Liver (tissue), 9 donors: ENCODE data around the gene SPATC1L. TPM values are rescaled to one million over a fixed set of nuclear protein-coding genes. Genes with fewer than 3 reads are reported as not detected.

Source experiments
- DNase-seq: peaks from one replicate; pipeline ENCODE4 v3.0.0-alpha.2; 2017; ENCODE audit warnings: low spot score
- H3K27ac ChIP-seq, 2 donors: one replicate each; pipeline ENCODE4 v1.7.0; 2013; ENCODE audit warnings: inconsistent platforms in 2 of 2, low read length in 2 of 2, control low read depth in 1 of 2, low read depth in 1 of 2, mild to moderate bottlenecking in 1 of 2
- H3K27me3 ChIP-seq, 4 donors: one replicate each; pipeline versions ENCODE4 v1.6.1 to v1.7.0; 2013; ENCODE audit warnings: low read length in 3 of 4, inconsistent platforms in 1 of 4, mild to moderate bottlenecking in 1 of 4, moderate library complexity in 1 of 4; ENCODE audit not compliant: control insufficient read depth in 4 of 4, insufficient read depth in 4 of 4
- H3K36me3 ChIP-seq, 4 donors: one replicate each; pipeline versions ENCODE4 v1.6.1 to v1.7.0; 2013; ENCODE audit warnings: low read length in 3 of 4, mild to moderate bottlenecking in 3 of 4, low read depth in 1 of 4, moderate library complexity in 1 of 4; ENCODE audit not compliant: control insufficient read depth in 4 of 4, insufficient read depth in 3 of 4
- H3K4me1 ChIP-seq, 4 donors: one replicate each; pipeline versions ENCODE4 v1.6.1 to v1.7.0; 2013; ENCODE audit warnings: low read length in 3 of 4, mild to moderate bottlenecking in 3 of 4, moderate library complexity in 1 of 4; ENCODE audit not compliant: control insufficient read depth in 4 of 4, insufficient read depth in 4 of 4
- H3K4me3 ChIP-seq, 3 donors: one replicate each; pipeline versions ENCODE4 v1.6.1 to v1.7.0; 2013; ENCODE audit warnings: low read length in 3 of 3, control low read depth in 1 of 3, low read depth in 1 of 3, mild to moderate bottlenecking in 1 of 3
- H3K9ac ChIP-seq, 2 donors: one replicate each; pipeline ENCODE4 v1.7.0; 2013; ENCODE audit warnings: low read length in 2 of 2, mild to moderate bottlenecking in 2 of 2, moderate library complexity in 2 of 2, control low read depth in 1 of 2, low read depth in 1 of 2
- H3K9me3 ChIP-seq, 4 donors: one replicate each; pipeline versions ENCODE4 v1.6.1 to v1.7.0; 2013; ENCODE audit warnings: low read length in 3 of 4; ENCODE audit not compliant: control insufficient read depth in 4 of 4
- EGR1 ChIP-seq, 2 donors: IDR thresholded peaks; 2 replicates each; pipeline ENCODE4 v1.6.1; 2016 to 2018; ENCODE audit warnings: antibody characterized with exemption in 2 of 2, low read depth in 2 of 2
- FOXA1 ChIP-seq: IDR thresholded peaks from 2 replicates; pipeline ENCODE4 v1.6.1; 2016; ENCODE audit warnings: antibody characterized with exemption
- FOXA2 ChIP-seq: IDR thresholded peaks from 2 replicates; pipeline ENCODE4 v1.6.1; 2016; ENCODE audit warnings: antibody characterized with exemption
- GABPA ChIP-seq, 2 donors: IDR thresholded peaks in 1 of 2; conservative IDR thresholded peaks in 1 of 2; 2 replicates each; pipeline ENCODE4 v1.6.1; 2016; ENCODE audit warnings: antibody characterized with exemption in 2 of 2, mild to moderate bottlenecking in 1 of 2, moderate library complexity in 1 of 2
- HNF4A ChIP-seq, 2 donors: conservative IDR thresholded peaks; 2 replicates each; pipeline ENCODE4 v1.6.1; 2016; ENCODE audit warnings: antibody characterized with exemption in 2 of 2, mild to moderate bottlenecking in 2 of 2
- HNF4G ChIP-seq: IDR thresholded peaks from 2 replicates; pipeline ENCODE4 v1.6.1; 2016; ENCODE audit warnings: antibody characterized with exemption
- JUND ChIP-seq, 2 donors: IDR thresholded peaks; 2 replicates each; pipeline ENCODE4 v1.6.1; 2016; ENCODE audit warnings: antibody characterized with exemption in 2 of 2
- NR2F2 ChIP-seq: IDR thresholded peaks from 2 replicates; pipeline ENCODE4 v1.6.1; 2016; ENCODE audit warnings: antibody characterized with exemption
- RAD21 ChIP-seq, 2 donors: IDR thresholded peaks; 2 replicates each; pipeline ENCODE4 v1.6.1; 2016; ENCODE audit warnings: antibody characterized with exemption in 2 of 2, mild to moderate bottlenecking in 2 of 2
- REST ChIP-seq: IDR thresholded peaks from 2 replicates; pipeline ENCODE4 v1.6.1; 2016; ENCODE audit warnings: antibody characterized with exemption, mild to moderate bottlenecking
- RXRA ChIP-seq, 2 donors: IDR thresholded peaks; 2 replicates each; pipeline ENCODE4 v1.6.1; 2017 to 2018; ENCODE audit warnings: antibody characterized with exemption in 2 of 2, mild to moderate bottlenecking in 1 of 2
- SP1 ChIP-seq: IDR thresholded peaks from 2 replicates; pipeline ENCODE4 v1.6.1; 2018; ENCODE audit warnings: antibody characterized with exemption, mild to moderate bottlenecking
- TAF1 ChIP-seq: conservative IDR thresholded peaks from 2 replicates; pipeline ENCODE4 v1.6.1; 2016; ENCODE audit warnings: antibody characterized with exemption, mild to moderate bottlenecking
- YY1 ChIP-seq: IDR thresholded peaks from 2 replicates; pipeline ENCODE4 v1.6.1; 2016; ENCODE audit warnings: antibody characterized with exemption, mild to moderate bottlenecking
- WGBS: extraction: QIAGEN DNeasy Blood & Tissue Kit; methylation state at CpG from one replicate; pipeline ENCODE4 v1.1.7; 2013; 5-methylcytosine and 5-hydroxymethylcytosine counted together
- polyA plus RNA-seq, 2 donors: library from polyadenylated mRNA; stranded (reverse) in 1 of 2; unstranded in 1 of 2; fragments of 200-250 nt in 1 of 2; fragments of >200 nt in 1 of 2; fragmentation: Nextera tagmentation in 1 of 2; extraction: Ambion mirVana in 1 of 2; gene quantifications; one replicate each; pipeline versions ENCODE4 v1.2.1 to v1.2.3, GENCODE V29; 2013 to 2015
- total RNA-seq, 2 donors: library from RNA; depleted of rRNA; stranded (reverse); fragments of >200 nt; gene quantifications; one replicate each; pipeline ENCODE4 v1.2.3, GENCODE V29; 2014
- TF ChIP-seq, protein P1 (sequence below): fragments of 150-350 bp; IDR thresholded peaks from 2 replicates; pipeline ENCODE4 v1.5.1; 2017; ENCODE audit warnings: improper control_type of control experiment, low read depth, low read length; ENCODE audit not compliant: missing input control
- TF ChIP-seq, protein P2 (sequence below): IDR thresholded peaks from 2 replicates; pipeline ENCODE4 v1.6.1; 2016; ENCODE audit warnings: antibody characterized with exemption
- TF ChIP-seq, protein P3 (sequence below): IDR thresholded peaks from 2 replicates; pipeline ENCODE4 v1.6.1; 2016; ENCODE audit warnings: antibody characterized with exemption
- TF ChIP-seq, protein P4 (sequence below): IDR thresholded peaks from 2 replicates; pipeline ENCODE4 v1.6.1; 2016; ENCODE audit warnings: antibody characterized with exemption
- donor health status: healthy.
- donor health status: healthy.
- donor health status: healthy.
- donor health status: healthy.
- donor health status: healthy.

SPATC1L gene
- total and polyA plus RNA-seq, 4 donors, result 0.33 to 3.5 (median 0.79) TPM

DNA sequence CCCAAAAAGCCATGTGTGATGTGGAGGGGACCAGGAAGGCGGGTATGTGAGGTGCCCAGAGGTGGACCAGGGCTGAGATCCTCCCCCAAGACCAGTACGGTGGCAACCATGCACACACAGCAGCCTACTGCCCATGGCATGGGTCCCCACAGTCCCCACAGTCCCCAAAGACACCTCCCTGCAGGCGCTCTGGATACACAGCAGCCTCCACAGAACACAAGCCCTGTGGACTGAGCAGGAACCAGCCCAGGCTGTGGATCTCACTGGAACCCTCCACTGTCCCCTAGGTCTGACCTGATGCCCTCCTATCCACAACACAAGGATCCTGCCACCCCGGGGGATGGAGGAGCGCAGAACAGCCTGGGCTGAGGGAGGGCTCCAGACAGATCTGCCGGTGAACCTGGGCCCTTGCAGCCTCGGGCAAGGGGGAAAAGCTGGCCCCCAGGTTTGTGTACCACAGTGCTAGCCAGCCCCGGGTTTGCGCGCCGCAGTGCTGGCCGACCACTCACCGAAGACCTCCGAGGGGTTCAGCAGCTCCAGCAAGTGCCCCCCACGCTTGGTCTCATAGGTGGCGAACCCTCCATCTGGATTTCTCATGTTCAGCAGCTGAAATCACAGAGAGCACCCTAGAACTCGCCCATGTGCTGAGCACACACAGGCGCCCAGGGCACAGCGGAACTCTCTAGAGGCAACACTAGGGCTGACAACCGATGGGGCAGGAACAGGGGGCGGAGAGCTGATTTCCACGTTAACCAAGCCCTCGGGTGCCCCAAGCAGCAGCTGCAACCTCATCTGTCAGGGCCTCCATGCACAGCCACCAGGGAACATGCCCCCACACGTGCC is 22.1 kb upstream of the SPATC1L start (continued):
- TF ChIP-seq, protein P1, sequence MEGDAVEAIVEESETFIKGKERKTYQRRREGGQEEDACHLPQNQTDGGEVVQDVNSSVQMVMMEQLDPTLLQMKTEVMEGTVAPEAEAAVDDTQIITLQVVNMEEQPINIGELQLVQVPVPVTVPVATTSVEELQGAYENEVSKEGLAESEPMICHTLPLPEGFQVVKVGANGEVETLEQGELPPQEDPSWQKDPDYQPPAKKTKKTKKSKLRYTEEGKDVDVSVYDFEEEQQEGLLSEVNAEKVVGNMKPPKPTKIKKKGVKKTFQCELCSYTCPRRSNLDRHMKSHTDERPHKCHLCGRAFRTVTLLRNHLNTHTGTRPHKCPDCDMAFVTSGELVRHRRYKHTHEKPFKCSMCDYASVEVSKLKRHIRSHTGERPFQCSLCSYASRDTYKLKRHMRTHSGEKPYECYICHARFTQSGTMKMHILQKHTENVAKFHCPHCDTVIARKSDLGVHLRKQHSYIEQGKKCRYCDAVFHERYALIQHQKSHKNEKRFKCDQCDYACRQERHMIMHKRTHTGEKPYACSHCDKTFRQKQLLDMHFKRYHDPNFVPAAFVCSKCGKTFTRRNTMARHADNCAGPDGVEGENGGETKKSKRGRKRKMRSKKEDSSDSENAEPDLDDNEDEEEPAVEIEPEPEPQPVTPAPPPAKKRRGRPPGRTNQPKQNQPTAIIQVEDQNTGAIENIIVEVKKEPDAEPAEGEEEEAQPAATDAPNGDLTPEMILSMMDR, result no peak
- TF ChIP-seq HNF4G (no peak), FOXA2 (no peak), RXRA (IDR thresholded peaks at IDR 0.05) (no peak), FOXA1 (no peak)

DNA sequence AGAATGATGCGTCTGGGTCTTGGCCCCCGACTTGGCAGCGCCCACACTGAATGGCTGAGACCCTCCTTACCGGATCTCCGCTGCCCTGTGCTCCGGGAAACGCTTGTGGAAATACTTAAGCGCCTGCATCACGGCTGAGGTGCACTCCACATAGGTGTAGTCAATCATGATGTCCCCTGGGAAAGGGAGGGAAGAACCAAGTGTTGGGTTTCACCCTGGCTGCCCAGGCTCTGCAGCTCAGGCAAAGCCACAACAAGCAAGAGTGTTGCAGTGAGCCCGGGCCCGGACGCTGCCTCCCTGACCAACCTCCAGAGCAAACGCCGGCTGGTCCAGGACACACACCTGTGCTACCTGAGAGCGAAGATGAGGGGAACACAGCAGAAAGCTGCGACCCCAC is 21.5 kb upstream of the SPATC1L start:
- Histone ChIP-seq H3K36me3 (peaks cover 16 to 80% (median 33%) of the 10 kb centered on the region in 4 donors), H3K27ac (no peak overlapping the region), H3K9ac (no peak overlapping the region), H3K4me3 (no peak overlapping the region), H3K27me3 (no peaks in the 10 kb centered on the region), H3K9me3 (no peaks in the 10 kb centered on the region), H3K4me1 (no peaks in the 10 kb centered on the region)
- TF ChIP-seq, protein P1, result no peak
- TF ChIP-seq JUND (IDR thresholded peaks at IDR 0.05) (no peak), SP1 (no peak), NR2F2 (no peak), REST (no peak), TAF1 (no peak), YY1 (no peak), HNF4G (no peak), GABPA (IDR thresholded peaks at IDR 0.05 in 1 of 2, conservative IDR thresholded peaks at IDR 0.05 in 1 of 2) (no peak), HNF4A (conservative IDR thresholded peaks at IDR 0.05) (no peak), FOXA1 (no peak), EGR1 (IDR thresholded peaks at IDR 0.05; ENCODE audit: low read depth in 2 of 2) (no peak), RXRA (IDR thresholded peaks at IDR 0.05) (no peak), RAD21 (IDR thresholded peaks at IDR 0.05) (no peak), FOXA2 (no peak)
- TF ChIP-seq, protein P2, sequence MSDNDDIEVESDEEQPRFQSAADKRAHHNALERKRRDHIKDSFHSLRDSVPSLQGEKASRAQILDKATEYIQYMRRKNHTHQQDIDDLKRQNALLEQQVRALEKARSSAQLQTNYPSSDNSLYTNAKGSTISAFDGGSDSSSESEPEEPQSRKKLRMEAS, result no peak
- TF ChIP-seq, protein P3, sequence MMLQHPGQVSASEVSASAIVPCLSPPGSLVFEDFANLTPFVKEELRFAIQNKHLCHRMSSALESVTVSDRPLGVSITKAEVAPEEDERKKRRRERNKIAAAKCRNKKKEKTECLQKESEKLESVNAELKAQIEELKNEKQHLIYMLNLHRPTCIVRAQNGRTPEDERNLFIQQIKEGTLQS, result no peak
- TF ChIP-seq, protein P4, sequence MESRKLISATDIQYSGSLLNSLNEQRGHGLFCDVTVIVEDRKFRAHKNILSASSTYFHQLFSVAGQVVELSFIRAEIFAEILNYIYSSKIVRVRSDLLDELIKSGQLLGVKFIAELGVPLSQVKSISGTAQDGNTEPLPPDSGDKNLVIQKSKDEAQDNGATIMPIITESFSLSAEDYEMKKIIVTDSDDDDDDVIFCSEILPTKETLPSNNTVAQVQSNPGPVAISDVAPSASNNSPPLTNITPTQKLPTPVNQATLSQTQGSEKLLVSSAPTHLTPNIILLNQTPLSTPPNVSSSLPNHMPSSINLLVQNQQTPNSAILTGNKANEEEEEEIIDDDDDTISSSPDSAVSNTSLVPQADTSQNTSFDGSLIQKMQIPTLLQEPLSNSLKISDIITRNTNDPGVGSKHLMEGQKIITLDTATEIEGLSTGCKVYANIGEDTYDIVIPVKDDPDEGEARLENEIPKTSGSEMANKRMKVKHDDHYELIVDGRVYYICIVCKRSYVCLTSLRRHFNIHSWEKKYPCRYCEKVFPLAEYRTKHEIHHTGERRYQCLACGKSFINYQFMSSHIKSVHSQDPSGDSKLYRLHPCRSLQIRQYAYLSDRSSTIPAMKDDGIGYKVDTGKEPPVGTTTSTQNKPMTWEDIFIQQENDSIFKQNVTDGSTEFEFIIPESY, result no peak
- no peak for DNase-seq
- WGBS, result 97% methylated on average over 16 of the region's 16 CpGs
